ENCODE results near the gene HSPA12B. TPM values are rescaled to one million over a fixed set of nuclear protein-coding genes. Genes with fewer than 3 reads are reported as not detected.

Gene HSPA12B
- polyA plus RNA-seq, 1 experiment: 0.02 TPM

DNA sequence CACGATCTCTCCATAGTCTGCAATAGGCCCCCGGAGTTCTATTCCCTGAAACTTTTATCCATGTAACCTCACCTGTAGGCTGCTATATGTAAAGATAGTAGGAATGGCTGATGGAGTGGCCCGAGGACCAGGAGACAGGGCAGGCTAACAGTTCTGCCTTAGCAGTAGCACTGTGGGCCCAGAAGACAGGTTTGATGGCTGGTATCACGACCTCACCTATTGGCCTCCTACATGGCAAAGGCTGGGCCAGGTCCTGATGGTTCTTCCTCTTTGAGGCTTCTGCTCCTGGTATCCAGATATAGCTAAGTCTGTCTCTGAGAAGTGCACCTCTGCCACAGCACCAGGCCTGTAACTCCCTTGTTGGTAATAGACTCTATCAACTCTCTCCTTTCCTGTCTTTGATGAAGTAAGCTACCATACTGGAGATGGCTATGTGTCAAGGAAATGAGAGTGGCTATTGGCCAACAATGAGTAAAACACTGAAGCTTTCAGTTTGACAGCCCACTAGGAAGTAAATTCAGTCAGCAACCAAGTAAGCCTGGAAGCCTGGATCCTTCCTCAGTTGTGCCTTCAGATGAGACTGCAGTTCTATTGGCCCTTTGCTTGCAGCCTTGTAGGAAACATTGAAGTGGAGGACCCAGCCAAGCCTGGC, 43.1 kb downstream of the HSPA12B start:
- Histone ChIP-seq H3K27me3 (ENCODE audit: control insufficient read depth, insufficient read depth, low read length) (no peaks in the 10 kb centered on the region), H3K4me3 (ENCODE audit: low read depth, low read length) (no peak overlapping the region), H3K36me3 (ENCODE audit: control insufficient read depth, insufficient read depth, low read length) (no peaks in the 10 kb centered on the region)
- ChIA-PET CTCF (interaction anchor here (0.7 to 2.3 kb wide), 2 partner anchors 11 to 57 kb away, joined by 3 to 7 read pairs; partner anchors contain the start of gene CENPB), POLR2A (no interaction called here)
- DNase-seq (ENCODE audit: low read depth): no peak
- TF ChIP-seq, protein P1, sequence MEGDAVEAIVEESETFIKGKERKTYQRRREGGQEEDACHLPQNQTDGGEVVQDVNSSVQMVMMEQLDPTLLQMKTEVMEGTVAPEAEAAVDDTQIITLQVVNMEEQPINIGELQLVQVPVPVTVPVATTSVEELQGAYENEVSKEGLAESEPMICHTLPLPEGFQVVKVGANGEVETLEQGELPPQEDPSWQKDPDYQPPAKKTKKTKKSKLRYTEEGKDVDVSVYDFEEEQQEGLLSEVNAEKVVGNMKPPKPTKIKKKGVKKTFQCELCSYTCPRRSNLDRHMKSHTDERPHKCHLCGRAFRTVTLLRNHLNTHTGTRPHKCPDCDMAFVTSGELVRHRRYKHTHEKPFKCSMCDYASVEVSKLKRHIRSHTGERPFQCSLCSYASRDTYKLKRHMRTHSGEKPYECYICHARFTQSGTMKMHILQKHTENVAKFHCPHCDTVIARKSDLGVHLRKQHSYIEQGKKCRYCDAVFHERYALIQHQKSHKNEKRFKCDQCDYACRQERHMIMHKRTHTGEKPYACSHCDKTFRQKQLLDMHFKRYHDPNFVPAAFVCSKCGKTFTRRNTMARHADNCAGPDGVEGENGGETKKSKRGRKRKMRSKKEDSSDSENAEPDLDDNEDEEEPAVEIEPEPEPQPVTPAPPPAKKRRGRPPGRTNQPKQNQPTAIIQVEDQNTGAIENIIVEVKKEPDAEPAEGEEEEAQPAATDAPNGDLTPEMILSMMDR (IDR thresholded peaks at IDR 0.05; ENCODE audit: insufficient read depth, low read depth, low read length): no peak

DNA sequence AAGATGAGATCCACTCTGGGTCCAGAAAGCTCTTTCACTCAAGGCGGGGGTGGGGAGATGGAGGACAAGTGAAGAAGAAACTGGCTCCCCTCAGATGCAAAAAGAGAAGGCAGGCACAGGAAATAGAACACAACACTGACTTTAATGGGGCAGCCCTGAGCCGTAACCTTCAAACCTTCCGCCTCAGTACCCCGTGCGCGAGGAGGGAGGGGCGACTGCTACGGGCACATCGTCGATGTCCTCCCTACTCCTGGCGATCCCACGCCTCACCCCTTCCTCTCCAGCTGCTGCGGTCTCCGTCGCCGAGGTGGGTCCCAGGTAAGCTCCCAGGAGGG, 44.9 kb downstream of the HSPA12B start:
- TF ChIP-seq, protein P1 (IDR thresholded peaks at IDR 0.05; ENCODE audit: insufficient read depth, low read depth, low read length): no peak
- no peak for DNase-seq (ENCODE audit: low read depth)
- CTCF ChIA-PET: interaction anchor here (1.0 to 2.3 kb wide), 6 partner anchors 9 to 61 kb away, joined by 3 to 8 read pairs (median 6); partner anchors contain the start of genes ADISSP, AP5S1 and CENPB
- Histone ChIP-seq H3K36me3 (ENCODE audit: control insufficient read depth, insufficient read depth, low read length) (no peaks in the 10 kb centered on the region), H3K27me3 (ENCODE audit: control insufficient read depth, insufficient read depth, low read length) (no peaks in the 10 kb centered on the region), H3K4me3 (ENCODE audit: low read depth, low read length) (peak overlapping the region; percentile 42)
- POLR2A ChIA-PET: no interaction called here

DNA sequence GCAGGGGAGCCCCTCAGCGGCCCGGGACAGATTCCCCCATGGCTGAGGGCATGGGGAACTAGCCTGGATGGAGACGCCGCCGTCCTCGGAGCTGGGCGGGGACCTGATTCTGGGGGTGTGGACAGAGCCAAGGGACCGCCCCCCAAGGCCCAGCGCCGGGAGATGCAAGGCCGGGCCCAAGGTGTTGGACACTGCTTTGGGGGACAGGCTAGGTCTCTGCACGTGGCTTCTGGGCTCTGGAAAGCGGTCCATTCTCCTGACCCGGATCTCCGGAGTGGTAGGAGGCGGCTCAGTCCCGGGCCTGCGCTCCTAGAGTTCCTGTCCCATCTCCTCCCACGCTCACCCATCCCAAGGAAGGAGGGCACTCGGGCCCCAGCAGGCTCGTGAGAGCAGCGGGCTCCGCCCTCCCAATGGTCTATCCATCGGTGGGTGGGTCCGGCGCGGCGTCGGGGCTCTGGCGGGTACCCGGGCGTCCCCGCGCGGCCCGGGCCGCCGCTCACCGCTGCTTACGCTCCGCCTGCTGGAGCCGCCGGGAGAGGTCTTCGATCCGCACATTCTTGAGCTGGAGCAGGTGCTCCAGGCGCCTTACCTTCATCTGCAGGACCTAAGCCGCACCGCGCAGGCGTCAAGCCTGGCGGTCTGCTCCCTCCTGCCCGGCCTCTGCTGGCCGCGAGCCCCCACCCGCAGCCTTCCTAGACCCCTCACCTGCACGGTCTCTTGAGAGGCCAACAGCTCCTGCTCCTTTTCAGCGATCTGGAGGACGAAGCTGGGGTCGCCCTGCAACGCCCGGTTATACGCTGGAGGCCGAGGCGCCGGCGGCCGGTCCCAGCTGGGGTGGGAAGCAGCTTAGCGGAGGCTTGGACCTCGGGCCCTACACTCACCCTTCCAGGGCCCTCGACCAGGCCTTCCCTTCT, 45.5 kb downstream of the HSPA12B start:
- ChIA-PET CTCF (interaction anchor here (0.6 to 2.3 kb wide), 13 partner anchors 9 to 710 kb away, joined by 3 to 10 read pairs (median 4); partner anchors contain the start of genes ADISSP, AP5S1 and CENPB), POLR2A (no interaction called here)
- TF ChIP-seq, protein P1 (IDR thresholded peaks at IDR 0.05; ENCODE audit: insufficient read depth, low read depth, low read length): 0 out of 2 replicates have a peak, but pooled peaks have one; percentile 7
- DNase-seq (ENCODE audit: low read depth): no peak
- Histone ChIP-seq H3K27me3 (ENCODE audit: control insufficient read depth, insufficient read depth, low read length) (no peaks in the 10 kb centered on the region), H3K36me3 (ENCODE audit: control insufficient read depth, insufficient read depth, low read length) (no peaks in the 10 kb centered on the region), H3K4me3 (ENCODE audit: low read depth, low read length) (peak overlapping the region; percentile 42)

DNA sequence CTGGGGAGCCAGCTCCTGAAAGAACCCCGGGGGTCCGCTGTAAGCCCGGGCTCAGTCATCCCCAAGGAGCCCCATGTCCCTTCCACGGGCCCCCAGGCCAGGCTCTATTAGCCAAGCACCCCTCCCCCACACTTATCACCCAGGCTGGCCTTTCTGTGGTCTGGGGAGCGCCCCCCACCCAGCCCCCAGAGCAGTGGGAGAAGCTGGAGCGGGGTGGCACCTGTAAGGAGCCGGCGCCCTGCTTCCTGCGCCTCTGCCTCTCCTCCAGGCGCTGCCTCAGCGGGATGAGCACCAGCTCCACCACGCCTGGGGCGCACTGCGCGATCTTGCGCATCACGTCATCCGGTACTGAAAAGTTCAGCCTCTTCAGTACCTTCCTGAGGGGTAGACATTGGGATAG, 46.5 kb downstream of the HSPA12B start:
- no peaks in the 10 kb centered on the region for H3K27me3 ChIP-seq (ENCODE audit: control insufficient read depth, insufficient read depth, low read length)
- no peak for DNase-seq (ENCODE audit: low read depth)
- H3K36me3 ChIP-seq (ENCODE audit: control insufficient read depth, insufficient read depth, low read length): 0 out of 2 replicates have a peak, but pooled peaks cover 3% of the 10 kb centered on the region
- CTCF ChIA-PET: interaction anchor here (0.7 to 2.3 kb wide), 8 partner anchors 26 to 313 kb away, joined by 3 to 10 read pairs (median 6); partner anchors contain the start of gene AP5S1
- TF ChIP-seq, protein P1 (IDR thresholded peaks at IDR 0.05; ENCODE audit: insufficient read depth, low read depth, low read length): no peak
- POLR2A ChIA-PET: no interaction called here
- no peak overlapping the region for H3K4me3 ChIP-seq (ENCODE audit: low read depth, low read length)
